GM12873 (cell line): ENCODE data around the gene C1QC.

Experiments used
- CTCF ChIP-seq: IDR thresholded peaks from 2 replicates; pipeline ENCODE4 v1.5.1; 2012; ENCODE audit warnings: low read depth, mild to moderate bottlenecking, moderate library complexity, low read length, control low read depth; ENCODE audit not compliant: insufficient read depth; ENCODE audit errors: missing control alignments

Gene C1QC

GRCh38 chr1:22643381-22643780, at the start of gene C1QC:
Gene C1QC (plus strand): TSS chr1:22643633. CDS start chr1:22644024, 391 bp downstream.
- no peak for TF ChIP-seq CTCF

GRCh38 chr1:22594396-22594795, 49.0 kb upstream of the C1QC start:
- TF ChIP-seq CTCF: no peak

GRCh38 chr1:22595108-22595507, 48.3 kb upstream of the C1QC start:
- TF ChIP-seq CTCF: no peak

GRCh38 chr1:22597301-22597965, 46.0 kb upstream of the C1QC start:
- TF ChIP-seq CTCF: no peak

GRCh38 chr1:22597996-22598395, 45.4 kb upstream of the C1QC start:
- no peak for TF ChIP-seq CTCF

- no peak for TF ChIP-seq CTCF
Measured at GRCh38 chr1:22598736-22599135, 44.7 kb upstream of the C1QC start.

GRCh38 chr1:22600071-22600816, 43.2 kb upstream of the C1QC start:
- TF ChIP-seq CTCF: no peak
